NK-92 treated with Interleukin-12 subunit alpha and Interleukin-12 subunit beta, amount 100 ng/mL, for 24 hours (cell line): ENCODE data around the gene KRTAP10-3.
"Not testable (repeated sequence)": the region's sequence is repeated elsewhere in the genome, so short reads cannot be mapped to it uniquely, and the experiment has no call there.

Experiments
- DNase-seq: peaks from one replicate; lab custom pipeline; 2025; lab: John Stamatoyannopoulos, UW

KRTAP10-3 gene

DNA sequence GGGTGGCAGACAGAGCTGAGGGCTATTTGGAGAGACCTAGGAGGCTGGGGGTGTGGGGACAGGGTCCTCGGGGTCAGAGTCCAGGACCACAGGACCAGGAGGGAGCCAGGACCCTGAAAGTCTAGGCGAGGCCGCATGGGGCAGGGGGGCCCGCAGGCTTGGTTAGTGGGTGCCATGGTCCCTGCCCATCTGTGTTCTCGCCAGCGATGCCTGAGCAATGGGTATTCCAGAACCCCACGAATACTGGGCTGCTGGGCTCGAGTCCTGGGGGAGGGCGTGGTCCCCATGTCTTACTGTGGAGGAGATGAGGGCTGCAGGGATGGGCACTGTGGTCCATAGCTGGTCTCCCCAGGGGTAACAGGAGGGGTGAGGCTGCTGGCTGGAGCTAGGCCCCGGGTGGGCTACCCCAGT is 31.7 kb upstream of the KRTAP10-3 start:
- DNase-seq: no peak

- no peak for DNase-seq
Observed at GRCh38 chr21:44589586-44590305, 31.2 kb upstream of the KRTAP10-3 start.

DNA sequence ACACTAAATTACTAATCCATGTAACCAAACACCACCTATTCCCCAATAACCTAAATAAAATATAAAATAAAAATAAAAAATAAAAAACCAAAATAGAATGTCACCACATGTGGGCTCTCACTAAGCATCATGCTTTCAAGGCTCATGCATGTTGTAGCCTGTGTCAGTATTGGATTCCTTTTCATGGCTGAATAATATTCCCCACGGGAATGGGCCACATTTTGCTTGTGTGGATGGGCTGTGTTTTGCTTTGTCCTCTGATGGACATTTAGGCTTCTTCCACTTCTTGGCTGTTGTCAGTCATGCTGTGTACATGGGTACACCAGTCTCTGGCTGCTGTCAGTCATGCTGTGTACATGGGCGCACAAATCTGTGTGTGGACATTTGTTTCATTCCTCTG is 30.5 kb upstream of the KRTAP10-3 start:
- DNase-seq: no peak

GRCh38 chr21:44585892-44586291 is 27.3 kb upstream of the KRTAP10-3 start:
- DNase-seq: no peak

DNA sequence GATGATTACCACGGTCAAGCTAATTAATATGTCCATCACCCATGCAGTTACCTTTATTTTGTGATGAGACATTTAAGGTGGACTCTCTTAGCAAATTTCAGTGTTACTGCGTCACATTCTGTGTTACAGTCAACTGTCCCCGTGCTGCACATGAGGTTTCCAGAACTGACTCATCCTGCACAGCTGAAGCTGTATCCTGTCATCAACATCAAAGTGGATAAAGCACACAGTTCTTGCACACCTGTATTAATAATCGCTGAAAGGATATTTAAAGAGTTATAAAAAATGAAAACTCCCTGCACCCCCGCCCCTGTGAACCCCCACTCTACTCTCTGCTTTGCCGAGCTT is 25.2 kb upstream of the KRTAP10-3 start:
- DNase-seq: no peak

DNA sequence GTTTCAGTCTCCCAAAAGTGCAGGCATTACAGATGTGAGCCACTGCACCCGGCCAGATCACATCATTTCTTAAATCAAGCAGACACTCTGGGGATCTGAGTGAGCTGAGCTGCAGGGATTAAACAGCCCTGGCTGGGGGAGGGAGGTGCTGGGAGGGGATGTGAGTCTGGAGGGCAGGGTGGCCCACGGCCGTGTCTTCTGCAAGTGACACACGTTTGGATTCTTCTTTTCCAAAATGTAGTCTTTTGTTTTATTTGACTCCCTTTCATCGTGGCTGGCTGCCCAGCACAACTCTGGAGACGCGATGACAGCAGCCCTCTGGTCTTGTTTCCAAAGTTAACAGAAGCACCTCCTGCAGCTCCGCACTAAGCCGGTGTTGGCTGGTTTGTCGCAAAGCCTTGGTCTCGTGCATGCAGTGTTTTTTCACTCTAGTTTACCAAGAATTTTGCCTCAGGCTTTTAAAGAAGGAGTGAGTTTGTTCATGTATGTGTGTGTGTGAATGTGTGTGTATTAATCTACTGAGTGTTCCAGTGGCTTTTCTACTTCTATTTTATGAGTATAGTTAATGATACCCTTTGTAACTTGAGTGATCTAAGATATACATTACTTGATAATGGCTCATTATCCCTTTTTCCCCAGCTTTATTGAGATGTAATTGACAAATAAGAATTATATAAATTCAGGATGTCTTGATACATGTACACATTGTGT is 24.6 kb upstream of the KRTAP10-3 start:
- DNase-seq: no peak

DNA sequence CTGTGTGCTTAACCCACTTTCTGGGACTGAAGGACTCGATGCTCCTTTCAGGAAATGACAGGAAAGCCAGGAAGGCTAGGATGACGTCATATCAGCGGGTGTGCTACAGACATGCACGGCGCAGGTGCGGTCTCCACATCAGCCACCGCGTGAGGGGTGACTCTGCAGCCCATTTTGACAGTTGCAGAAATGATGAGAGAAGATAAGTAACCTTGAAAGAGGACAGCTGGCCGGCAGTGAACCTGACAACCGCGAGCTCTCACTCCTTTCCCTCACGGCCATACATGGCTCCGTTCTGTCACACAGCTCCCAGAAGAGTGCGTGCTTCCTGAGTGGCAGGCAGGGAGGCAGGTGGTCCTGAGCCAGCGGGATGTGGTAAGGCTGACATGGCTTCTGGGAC is 23.5 kb upstream of the KRTAP10-3 start:
- DNase-seq: no peak

DNA sequence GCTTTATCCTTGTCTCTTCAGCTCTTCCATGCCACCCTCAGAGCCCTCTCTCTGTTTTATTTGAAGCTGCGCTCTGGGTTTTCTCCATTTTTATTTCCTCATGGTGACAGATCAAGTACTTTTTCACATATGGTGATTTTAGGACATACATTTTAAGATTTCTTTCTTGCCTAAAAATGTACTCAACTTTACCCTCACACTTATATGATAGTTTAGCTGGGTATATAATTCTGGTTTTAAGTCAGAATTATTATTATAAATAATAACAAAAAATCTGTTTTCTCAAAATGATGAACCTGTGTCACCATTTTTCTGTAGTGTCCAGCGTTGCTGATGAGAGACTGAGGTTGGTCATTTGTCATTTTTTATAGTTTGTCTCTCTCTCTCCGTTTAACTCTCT is 22.6 kb upstream of the KRTAP10-3 start:
- DNase-seq: no peak

DNA sequence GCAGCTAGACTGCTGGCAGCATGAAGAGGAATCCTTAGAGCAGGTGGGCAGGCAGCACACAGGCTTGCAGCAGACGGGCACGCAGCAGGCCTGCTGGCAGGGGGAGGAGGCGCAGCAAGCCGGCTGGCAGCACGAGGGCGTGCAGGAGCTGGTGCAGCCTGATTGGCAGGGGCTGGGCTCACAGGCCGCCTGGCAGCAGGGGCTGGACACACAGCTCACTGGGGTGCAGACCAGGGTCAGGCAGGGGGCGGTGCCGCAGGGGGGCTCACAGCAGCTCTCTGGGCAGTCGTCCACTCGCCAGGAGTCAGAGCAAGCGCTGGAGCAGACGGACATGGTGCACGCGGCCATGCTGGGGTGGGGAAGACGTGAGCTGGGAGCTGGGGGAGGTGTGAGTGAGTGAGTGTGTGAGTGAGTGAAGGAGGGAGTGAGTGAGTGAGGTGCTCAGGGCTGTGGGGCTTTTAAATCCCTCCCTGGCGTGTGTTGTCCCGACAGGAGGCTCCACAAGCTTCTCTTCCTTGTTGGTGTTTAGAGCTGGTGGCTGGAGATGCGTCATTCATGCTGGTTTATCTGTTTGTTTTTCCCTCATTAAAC is 21.7 kb upstream of the KRTAP10-3 start, which contains the start of gene KRTAP10-5:
TSS of gene KRTAP10-5 (minus strand) at position 374 of the 591 bp plus-strand sequence. CDS start at position 348, 26 bp downstream.
- not testable (repeated sequence) for DNase-seq

DNA sequence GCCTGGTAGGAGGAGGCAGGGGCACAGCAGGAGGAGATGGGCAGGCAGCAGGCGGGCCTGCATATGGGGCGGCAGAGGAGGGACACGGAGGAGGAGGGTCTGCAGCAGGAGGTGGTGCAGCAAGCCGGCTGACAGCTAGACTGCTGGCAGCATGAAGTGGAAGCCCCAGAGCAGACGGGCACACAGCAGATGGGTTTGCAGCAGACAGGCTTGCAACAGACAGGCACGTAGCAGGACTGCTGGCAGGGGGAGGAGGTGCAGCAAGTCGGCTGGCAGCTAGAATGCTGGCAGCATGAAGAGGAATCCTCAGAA is 21.2 kb upstream of the KRTAP10-3 start:
- DNase-seq: no peak

GRCh38 chr21:44579056-44579832 is 20.6 kb upstream of the KRTAP10-3 start:
- DNase-seq: no peak

DNA sequence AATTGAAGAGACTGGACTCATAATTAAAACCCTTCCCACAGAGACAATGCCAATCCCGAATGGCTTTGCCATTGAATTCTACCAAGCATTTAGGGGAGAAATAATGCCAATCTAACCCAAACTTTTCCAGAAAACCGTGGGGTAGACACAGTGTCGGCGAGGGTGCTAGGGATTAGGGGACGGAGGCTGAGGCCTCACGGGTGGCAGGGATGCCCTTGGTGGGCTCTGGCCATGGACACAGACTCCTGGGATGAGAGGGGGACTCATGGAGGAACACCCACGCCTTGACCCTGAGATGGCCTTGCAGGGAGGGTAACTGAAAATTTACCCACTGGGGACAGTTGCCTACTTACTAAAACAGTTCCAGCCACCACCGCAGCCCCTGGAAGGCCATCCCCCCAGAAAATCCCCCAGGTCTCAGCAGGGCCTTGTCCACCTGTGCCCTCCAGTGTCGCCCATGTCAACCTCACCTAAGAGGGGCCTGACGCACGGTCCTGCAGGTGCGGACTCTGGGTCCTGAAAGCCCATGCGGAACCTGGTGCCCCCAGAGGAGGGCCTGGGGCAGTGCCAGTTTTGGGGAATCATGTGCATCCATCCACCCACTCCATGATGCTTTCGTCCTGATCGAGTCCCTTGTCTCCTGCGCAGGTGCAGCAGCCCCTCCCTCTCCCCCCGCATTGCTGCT is 19.9 kb upstream of the KRTAP10-3 start:
- no peak for DNase-seq

DNA sequence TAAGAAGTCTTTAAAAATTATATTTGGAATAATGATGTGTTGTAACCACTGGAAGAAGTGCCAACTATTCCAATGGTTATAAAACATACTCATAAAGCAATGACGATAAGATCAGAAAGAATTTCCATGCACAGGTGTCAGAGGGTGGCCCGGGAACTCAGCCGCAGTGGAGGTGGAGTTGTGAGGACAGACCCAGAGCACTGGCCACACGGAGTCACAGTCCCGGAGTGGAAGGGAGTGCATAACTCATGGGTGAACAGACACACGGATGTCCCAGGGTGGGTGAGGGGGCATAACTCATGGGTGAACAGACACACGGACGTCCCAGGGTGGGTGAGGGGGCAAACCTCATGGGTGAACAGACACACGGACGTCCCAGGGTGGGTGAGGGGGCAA is 17.4 kb upstream of the KRTAP10-3 start:
- DNase-seq: no peak

- no peak for DNase-seq
Observed at GRCh38 chr21:44575307-44576024, 16.9 kb upstream of the KRTAP10-3 start.

DNA sequence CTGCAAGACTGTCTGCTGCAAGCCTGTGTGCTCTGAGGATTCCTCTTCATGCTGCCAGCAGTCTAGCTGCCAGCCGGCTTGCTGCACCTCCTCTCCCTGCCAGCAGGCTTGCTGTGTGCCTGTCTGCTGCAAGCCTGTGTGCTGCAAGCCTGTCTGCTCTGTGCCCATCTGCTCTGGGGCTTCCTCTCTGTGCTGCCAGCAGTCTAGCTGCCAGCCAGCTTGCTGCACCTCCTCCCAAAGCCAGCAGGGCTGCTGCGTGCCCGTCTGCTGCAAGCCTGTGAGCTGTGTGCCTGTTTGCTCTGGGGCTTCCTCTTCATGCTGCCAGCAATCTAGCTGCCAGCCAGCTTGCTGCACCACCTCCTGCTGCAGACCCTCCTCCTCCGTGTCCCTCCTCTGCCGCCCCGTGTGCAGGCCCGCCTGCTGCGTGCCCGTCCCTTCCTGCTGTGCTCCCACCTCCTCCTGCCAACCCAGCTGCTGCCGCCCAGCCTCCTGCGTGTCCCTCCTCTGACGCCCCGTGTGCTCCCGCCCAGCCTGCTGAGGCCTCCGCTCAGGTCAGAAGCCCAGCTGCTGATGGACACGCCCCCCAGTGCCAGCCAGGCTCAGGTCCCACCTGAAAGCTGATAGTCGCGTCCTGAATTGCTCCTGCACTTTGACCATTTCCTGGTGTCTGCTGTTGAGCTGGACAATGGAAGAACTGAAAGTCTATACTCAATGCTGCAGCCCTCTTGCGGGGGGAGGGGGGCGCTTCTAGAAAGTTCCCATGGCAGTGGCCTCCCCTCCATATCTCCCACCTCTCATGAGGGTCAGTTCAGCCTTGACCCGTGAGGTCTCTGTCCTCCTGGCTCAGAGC is 16.1 kb upstream of the KRTAP10-3 start:
- no peak for DNase-seq

- not testable (repeated sequence) for DNase-seq
Observed at GRCh38 chr21:44573630-44574456, 15.2 kb upstream of the KRTAP10-3 start, which contains the start of gene KRTAP10-4. Gene KRTAP10-4 (plus strand): TSS chr21:44573729. CDS start chr21:44573759, 30 bp downstream.

- DNase-seq: no peak
Observed at GRCh38 chr21:44572959-44573583, 14.5 kb upstream of the KRTAP10-3 start.

DNA sequence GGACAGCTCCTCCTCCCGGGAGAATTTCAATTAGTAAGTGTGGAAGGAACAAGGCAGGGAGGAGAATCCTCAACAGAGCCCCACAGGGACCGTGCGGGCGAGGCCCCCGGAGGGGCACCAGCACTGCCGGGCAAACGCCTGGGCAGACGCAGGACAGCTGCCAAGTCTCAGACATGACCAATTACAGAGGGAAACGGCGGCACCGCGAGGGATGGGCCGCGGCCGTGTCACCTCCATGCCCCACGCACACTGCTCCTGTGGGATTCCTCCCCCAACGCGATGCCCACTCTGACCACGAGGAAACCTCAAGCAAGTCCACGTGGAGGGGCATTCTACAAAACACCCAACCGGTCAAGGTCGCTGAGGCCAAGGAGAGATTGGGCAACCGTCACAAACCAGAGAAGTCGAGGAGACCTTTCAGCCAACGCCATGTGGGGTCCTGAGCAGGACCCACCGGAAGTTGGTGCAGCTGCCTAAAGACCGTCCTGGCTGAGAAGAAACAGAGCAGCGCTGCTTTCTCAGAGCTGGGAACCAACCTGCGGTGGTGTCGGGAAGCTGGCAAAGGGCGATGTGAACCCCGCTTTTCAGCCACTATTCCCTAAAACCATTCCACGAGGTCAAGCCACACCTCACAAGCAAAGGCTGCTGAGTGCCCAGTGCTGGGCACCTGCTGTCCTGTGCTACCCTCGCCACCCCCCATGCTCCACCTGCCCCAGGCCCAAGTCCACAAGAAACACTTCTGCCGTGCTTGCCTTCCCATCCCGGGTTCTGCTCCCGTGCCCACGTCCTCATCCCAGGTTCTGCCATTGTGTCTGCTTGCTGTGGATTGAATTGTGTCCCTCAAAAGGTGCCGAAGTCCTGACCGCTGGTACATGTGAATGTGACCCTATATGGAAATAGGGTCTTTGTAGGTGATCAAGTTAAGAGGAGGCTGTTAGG is 13.5 kb upstream of the KRTAP10-3 start:
- DNase-seq: no peak
